Neural crest cell (in vitro differentiated cells): ENCODE data around the gene CCR6. TPM values are rescaled to one million over a fixed set of nuclear protein-coding genes. Genes with fewer than 3 reads are reported as not detected.

Experiments
- DNase-seq: peaks from one replicate; pipeline ENCODE4 v3.0.0; 2021; ENCODE audit warnings: low read depth, mixed read lengths, low spot score
- H3K27ac Mint-ChIP-seq: one replicate; pipeline ENCODE4 v1.8.0; 2021; ENCODE audit warnings: mild to moderate bottlenecking, mixed read lengths; ENCODE audit not compliant: unreplicated experiment
- H3K27me3 Mint-ChIP-seq: 2 replicates; pipeline ENCODE4 v1.8.0; 2021; ENCODE audit warnings: low read depth, mild to moderate bottlenecking, mixed read lengths
- H3K36me3 Mint-ChIP-seq: 2 replicates; pipeline ENCODE4 v1.8.0; 2021; ENCODE audit warnings: low read depth, mild to moderate bottlenecking, mixed read lengths
- H3K4me1 Mint-ChIP-seq: 2 replicates; pipeline ENCODE4 v1.8.0; 2021; ENCODE audit warnings: mixed read lengths
- H3K4me3 Mint-ChIP-seq: one replicate; pipeline ENCODE4 v1.8.0; 2021; ENCODE audit warnings: mild to moderate bottlenecking, mixed read lengths
- H3K9me3 Mint-ChIP-seq: 2 replicates; pipeline ENCODE4 v1.8.0; 2021; ENCODE audit warnings: mixed read lengths
- total RNA-seq: library from RNA; stranded (reverse); gene quantifications from 2 replicates; pipeline ENCODE4 v1.2.1, GENCODE V29; 2021
- TF ChIP-seq, protein P1 (sequence below): fragments of 200-600 bp; sonication (generic); conservative IDR thresholded peaks from 2 replicates; pipeline ENCODE4 v1.5.0; 2021; ENCODE audit warnings: antibody characterized with exemption, mild to moderate bottlenecking

Gene CCR6
- total RNA-seq, 1 donor from 2014 or later: not detected

DNA sequence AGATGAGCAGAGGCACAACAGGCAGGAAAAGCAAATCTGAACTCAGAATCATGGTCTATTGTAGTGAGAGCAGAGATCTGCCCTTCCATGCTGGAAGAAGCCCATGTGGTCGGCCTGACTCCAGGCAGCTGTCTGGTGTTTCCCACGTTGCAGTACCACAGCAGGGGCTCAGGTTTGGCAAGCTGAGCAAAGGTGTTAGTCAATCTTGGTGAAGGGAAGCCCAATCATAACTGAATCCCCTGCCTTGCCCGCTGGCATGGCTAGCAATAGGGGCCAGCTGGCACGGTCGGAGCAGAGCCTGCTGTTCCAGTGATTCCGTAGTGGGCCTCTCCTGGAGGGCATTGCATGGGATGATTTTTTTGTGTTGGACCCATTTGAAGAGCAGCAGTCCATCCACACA, 17.8 kb upstream of the CCR6 start:
- H3K4me1 Mint-ChIP-seq: no peaks in the 10 kb centered on the region
- H3K27ac Mint-ChIP-seq: no peak overlapping the region
- no peaks in the 10 kb centered on the region for H3K36me3 Mint-ChIP-seq
- no peaks in the 10 kb centered on the region for H3K27me3 Mint-ChIP-seq
- H3K9me3 Mint-ChIP-seq: peaks cover 4% of the 10 kb centered on the region
- no peak for DNase-seq
- TF ChIP-seq, protein P1, sequence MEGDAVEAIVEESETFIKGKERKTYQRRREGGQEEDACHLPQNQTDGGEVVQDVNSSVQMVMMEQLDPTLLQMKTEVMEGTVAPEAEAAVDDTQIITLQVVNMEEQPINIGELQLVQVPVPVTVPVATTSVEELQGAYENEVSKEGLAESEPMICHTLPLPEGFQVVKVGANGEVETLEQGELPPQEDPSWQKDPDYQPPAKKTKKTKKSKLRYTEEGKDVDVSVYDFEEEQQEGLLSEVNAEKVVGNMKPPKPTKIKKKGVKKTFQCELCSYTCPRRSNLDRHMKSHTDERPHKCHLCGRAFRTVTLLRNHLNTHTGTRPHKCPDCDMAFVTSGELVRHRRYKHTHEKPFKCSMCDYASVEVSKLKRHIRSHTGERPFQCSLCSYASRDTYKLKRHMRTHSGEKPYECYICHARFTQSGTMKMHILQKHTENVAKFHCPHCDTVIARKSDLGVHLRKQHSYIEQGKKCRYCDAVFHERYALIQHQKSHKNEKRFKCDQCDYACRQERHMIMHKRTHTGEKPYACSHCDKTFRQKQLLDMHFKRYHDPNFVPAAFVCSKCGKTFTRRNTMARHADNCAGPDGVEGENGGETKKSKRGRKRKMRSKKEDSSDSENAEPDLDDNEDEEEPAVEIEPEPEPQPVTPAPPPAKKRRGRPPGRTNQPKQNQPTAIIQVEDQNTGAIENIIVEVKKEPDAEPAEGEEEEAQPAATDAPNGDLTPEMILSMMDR: no peak
- H3K4me3 Mint-ChIP-seq: no peak overlapping the region

GRCh38 chr6:167106406-167106805, 16.5 kb upstream of the CCR6 start:
- Mint-ChIP-seq H3K9me3 (no peaks in the 10 kb centered on the region), H3K27ac (no peak overlapping the region), H3K36me3 (no peaks in the 10 kb centered on the region), H3K4me3 (no peak overlapping the region), H3K4me1 (no peaks in the 10 kb centered on the region), H3K27me3 (no peaks in the 10 kb centered on the region)
- DNase-seq: no peak
- TF ChIP-seq, protein P1: no peak

- Mint-ChIP-seq H3K27me3 (no peaks in the 10 kb centered on the region), H3K4me3 (no peak overlapping the region), H3K4me1 (no peaks in the 10 kb centered on the region)
Observed at GRCh38 chr6:167107787-167108186, 15.1 kb upstream of the CCR6 start.

GRCh38 chr6:167108278-167108677, 14.6 kb upstream of the CCR6 start:
- no peak for DNase-seq
- Mint-ChIP-seq H3K36me3 (no peaks in the 10 kb centered on the region), H3K9me3 (no peaks in the 10 kb centered on the region), H3K27ac (no peak overlapping the region), H3K4me1 (no peaks in the 10 kb centered on the region), H3K27me3 (no peaks in the 10 kb centered on the region), H3K4me3 (no peak overlapping the region)
- TF ChIP-seq, protein P1: no peak

More at GRCh38 chr6:167107787-167108186, 15.1 kb upstream of the CCR6 start:
- no peak overlapping the region for H3K27ac Mint-ChIP-seq
- no peaks in the 10 kb centered on the region for H3K9me3 Mint-ChIP-seq
- DNase-seq: no peak
- TF ChIP-seq, protein P1: no peak
- no peaks in the 10 kb centered on the region for H3K36me3 Mint-ChIP-seq

DNA sequence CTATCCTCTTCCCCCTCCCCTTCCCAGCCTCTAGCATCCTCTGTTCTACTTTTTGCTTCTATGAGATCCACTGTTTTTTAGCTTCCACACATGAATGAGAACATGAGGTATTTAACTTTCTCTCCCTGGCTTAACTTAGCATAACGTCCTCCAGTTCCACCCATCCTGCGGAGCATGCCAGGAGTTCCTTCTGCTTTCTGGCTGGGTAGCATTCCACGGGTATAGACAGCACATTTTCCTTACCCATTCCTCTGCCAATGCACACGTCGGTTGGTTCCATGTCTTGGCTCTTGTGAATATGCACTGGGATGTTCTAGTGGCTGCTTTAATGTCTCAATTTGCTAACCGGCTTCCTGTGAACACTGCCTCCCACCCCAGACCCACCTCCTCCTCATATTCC, 13.2 kb upstream of the CCR6 start:
- Mint-ChIP-seq H3K36me3 (no peaks in the 10 kb centered on the region), H3K27me3 (no peaks in the 10 kb centered on the region), H3K4me1 (no peaks in the 10 kb centered on the region), H3K27ac (no peak overlapping the region), H3K4me3 (no peak overlapping the region), H3K9me3 (no peaks in the 10 kb centered on the region)
- DNase-seq: no peak
- TF ChIP-seq, protein P1: no peak

DNA sequence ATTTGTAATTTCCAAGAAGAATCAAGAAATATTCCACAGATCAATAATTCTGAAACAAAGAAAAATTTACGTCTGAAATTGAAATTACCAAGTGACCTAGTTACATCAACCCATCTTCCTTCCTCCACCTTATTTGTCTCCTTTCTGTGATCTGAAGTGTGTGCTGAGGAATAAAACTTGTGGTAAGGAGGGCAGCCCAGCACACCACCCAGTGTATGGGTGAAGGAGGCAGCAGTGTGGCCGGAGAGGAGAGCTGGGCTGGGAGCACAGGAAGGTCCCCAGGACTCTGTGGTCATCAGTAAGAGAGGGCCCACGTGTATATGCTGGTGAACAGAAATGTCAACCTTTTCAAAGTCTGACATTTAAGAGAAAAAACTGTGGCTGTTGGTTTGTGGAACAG, 11.3 kb upstream of the CCR6 start:
- H3K36me3 Mint-ChIP-seq: no peaks in the 10 kb centered on the region
- no peaks in the 10 kb centered on the region for H3K9me3 Mint-ChIP-seq
- H3K27ac Mint-ChIP-seq: no peak overlapping the region
- no peak for DNase-seq
- H3K27me3 Mint-ChIP-seq: no peaks in the 10 kb centered on the region
- H3K4me1 Mint-ChIP-seq: peaks cover 8% of the 10 kb centered on the region
- TF ChIP-seq, protein P1: no peak
- no peak overlapping the region for H3K4me3 Mint-ChIP-seq
